Fibroblast of lung (primary cell): ENCODE data around the gene IP6K3.

ENCODE experiments used
- CTCF ChIP-seq, 2 donors: IDR thresholded peaks in 1 of 2; conservative IDR thresholded peaks in 1 of 2; 1 replicate in 1 of 2; 2 replicates in 1 of 2; pipeline ENCODE4 v1.5.1; 2011 to 2012; ENCODE audit warnings: low read length in 2 of 2, control low read depth in 1 of 2, inconsistent platforms in 1 of 2, low read depth in 1 of 2, mild to moderate bottlenecking in 1 of 2
- EZH2 ChIP-seq: IDR thresholded peaks from 2 replicates; pipeline ENCODE4 v1.5.1; 2012; ENCODE audit warnings: low read length, control low read depth, mild to moderate bottlenecking; ENCODE audit errors: missing control alignments

- no peak for TF ChIP-seq EZH2
- TF ChIP-seq CTCF (conservative IDR thresholded peaks at IDR 0.05 in 1 of 2, IDR thresholded peaks at IDR 0.05 in 1 of 2; ENCODE audit: low read depth in 1 of 2, low read length in 2 of 2), result no peak
Measured at GRCh38 chr6:33714385-33715040, 32.2 kb downstream of the IP6K3 start.
